Activated gamma-delta T cell treated with anti-CD3 and anti-CD28 coated beads, Interleukin-2, amount 50 U/mL, for 16 hours (primary cell): Measurements from ENCODE around the gene TMEM100.
"Not testable (repeated sequence)": the region's sequence is repeated elsewhere in the genome, so short reads cannot be mapped to it uniquely, and the experiment has no call there.

Source experiments
- DNase-seq: peaks from one replicate; pipeline ENCODE4 v3.0.0-alpha.2; 2020; ENCODE audit warnings: low read depth

TMEM100 gene

GRCh38 chr17:55687037-55687436 lies 35.6 kb downstream of the TMEM100 start:
- no peak for DNase-seq

GRCh38 chr17:55683550-55684315 lies 38.9 kb downstream of the TMEM100 start:
- DNase-seq = no peak

GRCh38 chr17:55681342-55681700 lies 41.3 kb downstream of the TMEM100 start:
- no peak for DNase-seq

- DNase-seq = no peak
These were observed 41.9 kb downstream of the TMEM100 start for GRCh38 chr17:55680686-55681341.

GRCh38 chr17:55677446-55677845 lies 45.2 kb downstream of the TMEM100 start:
- no peak for DNase-seq

- DNase-seq = no peak
These were observed 46.4 kb downstream of the TMEM100 start for GRCh38 chr17:55676274-55676673.

GRCh38 chr17:55673743-55674506 lies 48.7 kb downstream of the TMEM100 start:
- no peak for DNase-seq

GRCh38 chr17:55672585-55673501 lies 49.8 kb downstream of the TMEM100 start:
- no peak for DNase-seq

- not testable (repeated sequence) for DNase-seq
These were observed 50.7 kb downstream of the TMEM100 start for GRCh38 chr17:55672010-55672409.
